Measurements from ENCODE around the gene ZNF320.
A peak's percentile ranks its signal among the peaks of the same experiment; 100 is the strongest.

DNA sequence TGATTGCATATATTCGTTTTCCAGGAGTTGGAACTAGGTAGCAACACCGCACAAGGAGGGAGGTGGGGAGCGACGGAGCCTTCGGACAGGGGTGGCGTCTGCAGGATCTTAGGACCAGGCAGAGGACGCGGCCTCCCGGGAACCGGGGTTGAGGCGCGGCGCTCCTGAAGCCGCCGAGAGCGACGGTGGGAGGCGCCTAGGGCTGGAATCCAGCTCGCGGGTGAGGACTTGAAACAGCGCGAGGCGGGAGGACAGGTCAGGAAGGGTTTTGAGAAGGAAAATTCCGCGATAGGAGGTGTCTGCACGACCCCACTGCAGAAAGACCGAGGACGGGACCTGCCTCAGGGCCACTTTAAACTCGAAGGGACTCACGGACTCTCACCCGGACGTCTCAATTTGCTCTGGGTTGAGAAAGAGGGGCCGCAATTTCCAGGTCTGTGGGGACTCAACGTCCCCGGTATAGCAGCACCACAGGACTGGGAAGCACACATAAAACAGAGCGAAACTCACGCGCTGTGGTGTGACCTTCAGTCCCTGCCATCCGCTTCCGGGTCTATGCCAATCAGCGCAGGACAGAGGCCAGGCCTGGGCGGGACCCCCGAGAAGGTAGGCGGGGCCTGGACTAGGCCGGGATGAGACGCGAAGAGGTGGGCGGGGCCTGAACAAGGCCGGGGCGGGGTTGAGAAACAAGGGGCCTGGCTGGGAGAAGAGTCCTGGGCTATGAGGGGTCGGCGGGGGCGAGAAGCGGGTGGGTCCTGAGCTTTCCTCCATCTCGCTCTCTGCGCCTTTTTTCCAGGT, at the start of gene ZNF320:
- TF ChIP-seq ZNF561 (CRISPR knock-in tag; conservative IDR thresholded peaks at IDR 0.05): no peak
- no peak for TF ChIP-seq ZNF764 (CRISPR knock-in tag; IDR thresholded peaks at IDR 0.05; ENCODE audit: low read depth)
- TF ChIP-seq, protein P1, sequence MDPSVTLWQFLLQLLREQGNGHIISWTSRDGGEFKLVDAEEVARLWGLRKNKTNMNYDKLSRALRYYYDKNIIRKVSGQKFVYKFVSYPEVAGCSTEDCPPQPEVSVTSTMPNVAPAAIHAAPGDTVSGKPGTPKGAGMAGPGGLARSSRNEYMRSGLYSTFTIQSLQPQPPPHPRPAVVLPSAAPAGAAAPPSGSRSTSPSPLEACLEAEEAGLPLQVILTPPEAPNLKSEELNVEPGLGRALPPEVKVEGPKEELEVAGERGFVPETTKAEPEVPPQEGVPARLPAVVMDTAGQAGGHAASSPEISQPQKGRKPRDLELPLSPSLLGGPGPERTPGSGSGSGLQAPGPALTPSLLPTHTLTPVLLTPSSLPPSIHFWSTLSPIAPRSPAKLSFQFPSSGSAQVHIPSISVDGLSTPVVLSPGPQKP (CRISPR knock-in tag; IDR thresholded peaks at IDR 0.05): no peak
- peak; percentile 83 for TF ChIP-seq TAF1 (IDR thresholded peaks at IDR 0.05; ENCODE audit: control insufficient read depth, extremely low read depth, insufficient read depth, low read length, severe bottlenecking)

Data from K562 (cell line).